NCI-H526 treated with DMSO at 0.1 percent for 48 hours (cell line): Measurements from ENCODE around the gene HMGCS2.

Experiments
- DNase-seq: peaks from one replicate; lab custom pipeline; 2025; lab: John Stamatoyannopoulos, UW

HMGCS2 gene

GRCh38 chr1:119700326-119700725, 68.4 kb downstream of the HMGCS2 start:
- no peak for DNase-seq
